K562 (cell line): ENCODE data around the gene MYCBPAP. TPM values are rescaled to one million over a fixed set of nuclear protein-coding genes. Genes with fewer than 3 reads are reported as not detected.

Experiments
- ATAC-seq: fragments of 200-7000 bp; cut with Tn5 transposase; 3 replicates; pipeline ENCODE4 v1.9.1; 2020; ENCODE audit warnings: moderate library complexity
- BruUV-seq: library from RNA; stranded (reverse); fragments of 400-500 nt; replicated peaks from 2 replicates; lab custom pipeline; 2021; lab: Mats Ljungman, UMichigan
- CTCF ChIA-PET: fragments of 300-600 bp; formaldehyde crosslinking; extraction: SDS; loops from one replicate; lab custom pipeline; 2021; ENCODE audit warnings: low intra/inter-chr PET ratio; lab: Yijun Ruan, JAX
- POLR2A ChIA-PET: fragments of 300-600, 350-650 bp; sonication (Branson Sonifier 250); formaldehyde crosslinking; extraction: SDS; loops from one replicate; lab custom pipeline; 2021; ENCODE audit warnings: antibody characterized with exemption, inconsistent platforms; lab: Yijun Ruan, JAX
- DNase-seq, 4 experiments: peaks; one replicate each; pipeline versions ENCODE4 v3.0.0 to v3.0.0-alpha.2; 2011 to 2018; ENCODE audit warnings: low spot score in 3 of 4, mixed read lengths in 3 of 4; ENCODE audit errors: extremely low read depth in 1 of 4
- FAIRE-seq: peaks from 2 replicates; lab custom pipeline; 2011; peaks lifted over from hg19 to GRCh38; lab: Jason Lieb, UNC
- H2AFZ ChIP-seq: 2 replicates; pipeline ENCODE4 v1.6.0; 2011; ENCODE audit warnings: low read depth, low read length, control low read depth, inconsistent platforms
- H3K27ac ChIP-seq: fragments of 200-600 bp; 3 replicates; pipeline ENCODE4 v1.8.0; 2011; ENCODE audit warnings: low read depth, mild to moderate bottlenecking, control low read depth, inconsistent platforms, low read length, moderate library complexity, mixed read lengths; ENCODE audit errors: extremely low read depth
- H3K27me3 ChIP-seq, 2 experiments: fragments of 300-600 bp in 1 of 2; 2 replicates in 1 of 2; 3 replicates in 1 of 2; pipeline versions ENCODE4 v1.6.0 to v1.8.0; 2011; ENCODE audit warnings: inconsistent platforms in 2 of 2, low read length in 2 of 2, mild to moderate bottlenecking in 1 of 2, mixed read lengths in 1 of 2, moderate library complexity in 1 of 2; ENCODE audit not compliant: control insufficient read depth in 2 of 2, insufficient read depth in 2 of 2
- H3K36me3 ChIP-seq: fragments of 300-600 bp; 3 replicates; pipeline ENCODE4 v1.8.0; 2011; ENCODE audit warnings: mild to moderate bottlenecking, low read length, inconsistent platforms; ENCODE audit not compliant: control insufficient read depth, insufficient read depth
- H3K4me1 ChIP-seq, 2 experiments: fragments of 200-600 bp in 1 of 2; replicated peaks in 1 of 2; 2 replicates in 1 of 2; 3 replicates in 1 of 2; pipeline versions ENCODE4 v1.5.1 to v1.8.0; 2011; ENCODE audit warnings: inconsistent platforms in 2 of 2, low read length in 2 of 2, mild to moderate bottlenecking in 1 of 2, mixed read lengths in 1 of 2, moderate library complexity in 1 of 2; ENCODE audit not compliant: control insufficient read depth in 2 of 2, insufficient read depth in 2 of 2
- H3K4me2 ChIP-seq: 2 replicates; pipeline ENCODE4 v1.6.1; 2011; ENCODE audit warnings: low read length, control low read depth, inconsistent platforms, mixed read lengths; ENCODE audit not compliant: insufficient read depth
- H3K4me3 ChIP-seq: fragments of 200-600 bp; sonication (generic), shearing (Covaris generic); 2 replicates; pipeline ENCODE4 v1.5.1; 2016; ENCODE audit warnings: control low read depth, inconsistent platforms
- H3K79me2 ChIP-seq: fragments of 200-600 bp; 3 replicates; pipeline ENCODE4 v1.8.0; 2011; ENCODE audit warnings: low read length, inconsistent platforms; ENCODE audit not compliant: control insufficient read depth, insufficient read depth
- H3K9ac ChIP-seq, 2 experiments: 2 replicates each; pipeline versions ENCODE4 v1.6.0 to v1.6.1; 2011; ENCODE audit warnings: low read depth in 2 of 2, low read length in 2 of 2, control low read depth in 1 of 2, inconsistent platforms in 1 of 2, mild to moderate bottlenecking in 1 of 2, mixed read lengths in 1 of 2; ENCODE audit not compliant: insufficient read depth in 1 of 2
- H3K9me1 ChIP-seq: one replicate; pipeline ENCODE4 v1.6.0; 2011; ENCODE audit warnings: inconsistent platforms, mild to moderate bottlenecking, low read length, moderate library complexity; ENCODE audit not compliant: control insufficient read depth, insufficient read depth
- H3K9me3 ChIP-seq: replicated peaks from 2 replicates; pipeline ENCODE4 v1.5.1; 2011; ENCODE audit warnings: low read depth, low read length, inconsistent platforms; ENCODE audit not compliant: control insufficient read depth, insufficient read depth
- H4K20me1 ChIP-seq: replicated peaks from 2 replicates; pipeline ENCODE4 v1.6.1; 2011; ENCODE audit warnings: low read length, inconsistent platforms, mixed read lengths; ENCODE audit not compliant: control insufficient read depth, insufficient read depth
- CHD7 ChIP-seq: fragments of 200-600 bp; sonication (generic); IDR thresholded peaks from one replicate; pipeline ENCODE4 v1.6.1; 2012; ENCODE audit warnings: mild to moderate bottlenecking, low read depth, low read length, inconsistent platforms
- WGBS: fragments of 100-300 bp; shearing (Covaris generic); methylation state at CpG from one replicate; pipeline ENCODE4 v1.1.6; 2016; ENCODE audit warnings: low coverage, mixed read lengths; ENCODE audit not compliant: insufficient coverage; ENCODE audit errors: missing lambda C conversion rate; 5-methylcytosine and 5-hydroxymethylcytosine counted together
- in situ Hi-C: fragments of 300-500 bp; cut with MboI; formaldehyde crosslinking; loops from 4 replicates; pipeline ENCODE4 v1.15.0; 2018; ENCODE audit warnings: inconsistent platforms, mixed read lengths
- intact Hi-C: fragments of 100-400 bp; cut with micrococcal nuclease; formaldehyde crosslinking; loops from 2 replicates; pipeline ENCODE4 v1.14.2; 2022
- polyA plus RNA-seq, 8 experiments: library from polyadenylated mRNA; depleted of rRNA in 4 of 8; stranded (reverse) in 5 of 8; unstranded in 3 of 8; fragments of >200 nt; fragmentation: Nextera tagmentation in 2 of 8; fragmentation: Illumina TruSeq in 1 of 8; extraction: Ambion mirVana in 2 of 8; extraction: Trizol in 1 of 8; gene quantifications; 2 replicates each; pipeline versions ENCODE4 v1.2.1 to v1.2.3, GENCODE V29; 2011 to 2014; ENCODE audit warnings: inconsistent platforms in 1 of 8, missing spikeins in 1 of 8
- total RNA-seq, 7 experiments: library from RNA; depleted of rRNA in 6 of 7; stranded (reverse); fragments of >200 nt in 6 of 7; fragmentation: Illumina TruSeq in 2 of 7; extraction: Trizol in 2 of 7; gene quantifications; 2 replicates each; pipeline versions ENCODE4 v1.2.1 to v1.2.3, GENCODE V29; 2011 to 2021; ENCODE audit warnings: low replicate concordance in 1 of 7

The MYCBPAP gene
- total and polyA plus RNA-seq, 9 of the 15 experiments (the other 6 are each of a cell fraction or from before 2014, with no cell fraction given), result not detected

- Histone ChIP-seq H2AFZ (no peak overlapping the region), H3K27ac (no peak overlapping the region), H3K9ac (no peak overlapping the region), H3K4me3 (no peak overlapping the region), H3K9me1 (no peaks in the 10 kb centered on the region), H3K79me2 (no peaks in the 10 kb centered on the region), H3K9me3 (no peaks in the 10 kb centered on the region; the same call in 1 of the 2 replicates), H3K36me3 (no peaks in the 10 kb centered on the region), H4K20me1 (peaks cover 15% of the 10 kb centered on the region; the same call in 1 of the 2 replicates), H3K4me2 (no peak overlapping the region), H3K27me3 (peaks cover 12 to 79% of the 10 kb centered on the region in 2 experiments; a peak in 4 of 5 replicates), H3K4me1 (peaks cover 8 to 17% of the 10 kb centered on the region in 2 experiments; a peak in 3 of 5 replicates)
- no peak for FAIRE-seq
- no TSS peak for BruUV-seq
- WGBS, result 25% methylated on average over 12 of the region's 12 CpGs
- in situ Hi-C loops (no loop called here), intact Hi-C loops (no loop called here)
- ATAC-seq, result no peak
- CTCF ChIA-PET, result no interaction called here
- no peak for TF ChIP-seq CHD7
- POLR2A ChIA-PET, result interaction anchor here (0.9 kb wide), 1 partner anchor 17 kb away, joined by 3 read pairs; no protein-coding TSS in a partner anchor
- DNase-seq, result no peak
Observed at GRCh38 chr17:50573866-50574611, 65.8 kb downstream of the MYCBPAP start.
